KMS-11 (cell line): Measurements from ENCODE around the gene WFDC12.

Source experiments
- H2AFZ ChIP-seq: fragments of 200-600 bp; sonication (generic); 2 replicates; pipeline ENCODE4 v1.6.1; 2016; ENCODE audit warnings: antibody characterized with exemption, mixed run types, low read depth
- H3K27ac ChIP-seq: fragments of 200-600 bp; sonication (generic); 2 replicates; pipeline ENCODE4 v1.6.1; 2016; ENCODE audit warnings: mild to moderate bottlenecking, mixed run types
- H3K27me3 ChIP-seq: fragments of 200-600 bp; sonication (generic); 2 replicates; pipeline ENCODE4 v1.6.1; 2017; ENCODE audit warnings: mild to moderate bottlenecking, low read depth, mixed run types, moderate library complexity; ENCODE audit not compliant: insufficient read depth
- H3K36me3 ChIP-seq: fragments of 200-600 bp; sonication (generic); 2 replicates; pipeline ENCODE4 v1.6.1; 2017; ENCODE audit warnings: mild to moderate bottlenecking, mixed run types; ENCODE audit not compliant: insufficient read depth
- H3K4me1 ChIP-seq: fragments of 200-600 bp; sonication (generic); 2 replicates; pipeline ENCODE4 v1.6.1; 2016; ENCODE audit warnings: mild to moderate bottlenecking, low read depth, mixed run types; ENCODE audit not compliant: poor library complexity, severe bottlenecking
- H3K4me2 ChIP-seq: fragments of 200-600 bp; sonication (generic); 2 replicates; pipeline ENCODE4 v1.7.0; 2016; ENCODE audit warnings: mild to moderate bottlenecking, mixed run types
- H3K4me3 ChIP-seq: fragments of 200-600 bp; sonication (generic); IDR thresholded peaks from 2 replicates; pipeline ENCODE4 v1.6.1; 2017; ENCODE audit warnings: low read depth, low read length, mixed read lengths; ENCODE audit not compliant: insufficient read depth
- H3K79me2 ChIP-seq: fragments of 200-600 bp; sonication (generic); 2 replicates; pipeline ENCODE4 v1.6.1; 2016; ENCODE audit warnings: low read depth, mixed run types; ENCODE audit not compliant: insufficient read depth
- H3K9ac ChIP-seq: fragments of 200-600 bp; sonication (generic); 2 replicates; pipeline ENCODE4 v1.6.1; 2016; ENCODE audit warnings: mild to moderate bottlenecking, mixed run types
- H4K20me1 ChIP-seq: fragments of 200-600 bp; sonication (generic); 2 replicates; pipeline ENCODE4 v1.6.1; 2016; ENCODE audit warnings: mild to moderate bottlenecking, mixed run types; ENCODE audit not compliant: insufficient read depth
- CTCF ChIP-seq: fragments of 200-600 bp; sonication (generic); conservative IDR thresholded peaks from 2 replicates; pipeline ENCODE4 v1.6.1; 2017; ENCODE audit warnings: low read depth, mild to moderate bottlenecking, antibody characterized with exemption, low read length, moderate library complexity, mixed read lengths

The WFDC12 gene

DNA sequence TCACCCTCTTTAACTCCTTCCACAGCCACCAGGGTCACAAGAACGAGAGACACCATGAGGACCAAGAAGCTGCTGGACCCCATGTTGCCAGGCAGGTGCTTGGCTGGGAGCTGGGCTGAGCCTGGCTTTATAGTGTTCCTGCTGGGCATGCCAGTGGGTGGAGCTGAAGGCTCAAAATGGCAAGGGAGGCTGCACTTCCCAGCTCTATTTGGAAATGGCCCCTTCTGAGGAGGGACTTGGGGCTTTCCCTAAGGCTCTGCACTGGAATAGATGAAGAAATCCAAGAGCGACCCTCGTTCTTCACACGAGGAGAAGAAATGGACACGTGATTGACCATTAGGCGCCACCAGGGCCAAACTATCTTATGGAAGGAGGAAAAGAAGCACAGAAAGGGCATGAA, at the start of gene WFDC12:
Gene WFDC12 (minus strand): TSS at position 101 of the 400 bp plus-strand sequence. CDS start 18 bp downstream, at position 83.
- no peak within 1 kb of the TSS for H3K27ac ChIP-seq

DNA sequence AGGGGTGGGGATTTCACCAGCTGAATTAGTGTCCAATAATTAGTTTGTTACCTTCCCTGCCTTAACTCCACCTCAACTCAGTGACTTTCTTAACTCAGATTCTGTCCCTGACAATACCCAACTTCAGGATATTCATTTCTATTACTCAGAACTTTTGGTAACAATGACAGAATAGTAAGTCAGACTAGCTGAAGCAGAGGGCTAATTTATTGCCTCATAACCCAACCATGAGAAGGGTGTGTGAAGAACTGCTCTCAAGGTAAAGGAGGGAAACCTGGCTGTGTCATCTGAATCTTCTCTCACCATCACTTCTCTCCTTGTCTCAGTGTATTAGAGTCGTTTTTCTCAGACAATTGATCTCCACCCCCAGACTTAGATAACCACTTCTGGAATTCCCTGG, 49.3 kb upstream of the WFDC12 start:
- Histone ChIP-seq H4K20me1 (no peaks in the 10 kb centered on the region), H3K4me1 (no peaks in the 10 kb centered on the region), H3K4me2 (no peak overlapping the region), H3K79me2 (no peaks in the 10 kb centered on the region), H3K36me3 (no peaks in the 10 kb centered on the region), H3K9ac (no peak overlapping the region), H2AFZ (no peak overlapping the region), H3K4me3 (no peak overlapping the region), H3K27ac (no peak overlapping the region), H3K27me3 (no peaks in the 10 kb centered on the region)
- no peak for TF ChIP-seq CTCF

More for the DNA sequence above, at the start of gene WFDC12:
- no peaks in the 10 kb centered on the region for H3K27me3 ChIP-seq
- no peak for TF ChIP-seq CTCF
- no peaks in the 10 kb centered on the region for H4K20me1 ChIP-seq
- H3K4me2 ChIP-seq: no peak within 1 kb of the TSS
- no peak within 1 kb of the TSS for H3K4me3 ChIP-seq
- no peak within 1 kb of the TSS for H2AFZ ChIP-seq
- no peaks in the 10 kb centered on the region for H3K79me2 ChIP-seq
- H3K4me1 ChIP-seq: no peaks in the 10 kb centered on the region
- no peaks in the 10 kb centered on the region for H3K36me3 ChIP-seq
- H3K9ac ChIP-seq: no peak within 1 kb of the TSS

DNA sequence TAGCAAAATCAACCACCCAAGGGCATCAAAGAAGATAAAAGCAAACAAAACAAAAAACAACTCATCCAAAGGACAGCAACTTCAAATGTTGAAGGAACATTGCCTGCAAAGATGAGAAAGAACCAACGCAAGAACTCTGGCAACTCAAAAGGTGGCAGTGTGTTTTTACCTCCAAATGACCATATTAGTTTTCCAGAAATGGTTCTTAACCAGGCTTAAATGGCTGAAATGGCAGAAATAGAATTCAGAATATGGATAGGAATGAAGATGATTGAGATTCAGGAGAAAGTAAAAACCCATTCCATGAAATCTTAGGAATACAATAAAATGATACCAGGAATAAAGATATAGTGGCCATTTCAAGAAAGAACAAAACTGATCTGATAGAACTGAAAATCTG, 40.6 kb upstream of the WFDC12 start:
- no peak for TF ChIP-seq CTCF
- Histone ChIP-seq H3K4me1 (no peaks in the 10 kb centered on the region), H2AFZ (no peak overlapping the region), H3K27me3 (no peaks in the 10 kb centered on the region), H3K27ac (no peak overlapping the region), H3K36me3 (no peaks in the 10 kb centered on the region), H3K79me2 (no peaks in the 10 kb centered on the region), H4K20me1 (no peaks in the 10 kb centered on the region), H3K4me2 (no peak overlapping the region), H3K4me3 (no peak overlapping the region), H3K9ac (no peak overlapping the region)

DNA sequence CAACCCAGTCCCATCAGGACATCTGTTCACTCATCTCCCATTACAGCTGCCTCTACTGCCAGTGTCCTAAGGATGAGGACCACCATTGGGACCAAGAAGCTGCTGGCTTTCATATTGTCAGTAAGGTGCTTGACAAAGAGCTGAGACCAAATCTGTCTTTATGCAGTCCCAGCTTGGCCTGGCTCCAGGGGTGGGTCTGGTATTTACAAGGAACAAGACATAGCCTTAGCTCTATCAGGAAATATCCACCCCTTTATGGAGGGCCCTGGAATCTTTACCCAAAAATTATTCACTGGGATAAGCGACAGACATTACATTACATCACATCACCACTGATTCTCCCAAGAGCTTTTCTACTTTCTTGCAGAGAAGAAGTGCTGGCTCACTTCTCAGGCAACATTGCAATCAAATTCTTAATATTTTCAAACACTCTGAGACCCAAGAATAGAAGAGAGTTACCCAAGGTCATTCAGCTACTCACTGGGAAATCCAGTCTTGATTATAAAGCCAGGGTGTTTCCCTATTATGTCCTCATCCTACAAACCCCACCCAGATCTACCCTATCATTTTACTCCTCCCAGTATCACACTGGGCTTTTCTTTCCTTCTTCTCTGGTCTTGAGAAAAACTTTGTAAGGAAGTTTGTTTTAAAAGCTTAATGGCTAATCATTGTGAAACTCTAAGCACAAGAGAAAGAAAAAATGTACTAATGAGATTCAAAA, 39.0 kb upstream of the WFDC12 start:
- H3K79me2 ChIP-seq: no peaks in the 10 kb centered on the region
- H3K4me3 ChIP-seq: no peak overlapping the region
- no peak overlapping the region for H3K27ac ChIP-seq
- TF ChIP-seq CTCF: no peak
- no peak overlapping the region for H3K4me2 ChIP-seq
- no peaks in the 10 kb centered on the region for H3K4me1 ChIP-seq
- H3K36me3 ChIP-seq: no peaks in the 10 kb centered on the region
- H3K9ac ChIP-seq: no peak overlapping the region
- no peaks in the 10 kb centered on the region for H3K27me3 ChIP-seq
- H2AFZ ChIP-seq: no peak overlapping the region
- H4K20me1 ChIP-seq: no peaks in the 10 kb centered on the region
